HAP-1 (cell line): ENCODE data around the gene TPSD1.
"Not testable (repeated sequence)": the region's sequence is repeated elsewhere in the genome, so short reads cannot be mapped to it uniquely, and the experiment has no call there.

ENCODE experiments used
- DNase-seq, 2 experiments: peaks; one replicate each; pipeline ENCODE4 v3.0.0-alpha.2; 2016 to 2020; ENCODE audit warnings: low spot score in 2 of 2
- H3K27me3 ChIP-seq: fragments of 250-450 bp; sonication (Bioruptor Pico); 2 replicates; pipeline ENCODE4 v1.5.1; 2020; ENCODE audit warnings: low read depth, mild to moderate bottlenecking, moderate library complexity
- H3K36me3 ChIP-seq: fragments of 250-450 bp; sonication (Bioruptor Pico); replicated peaks from 2 replicates; pipeline ENCODE4 v1.5.1; 2020; ENCODE audit warnings: mild to moderate bottlenecking
- H3K4me1 ChIP-seq: fragments of 250-450 bp; sonication (Bioruptor Pico); 2 replicates; pipeline ENCODE4 v1.5.1; 2020; ENCODE audit warnings: mild to moderate bottlenecking
- H3K4me3 ChIP-seq: fragments of 250-450 bp; sonication (Bioruptor Pico); 2 replicates; pipeline ENCODE4 v1.5.1; 2020; ENCODE audit warnings: mild to moderate bottlenecking, moderate library complexity
- H3K9me3 ChIP-seq: fragments of 250-450 bp; sonication (Bioruptor Pico); 2 replicates; pipeline ENCODE4 v1.5.1; 2020; ENCODE audit warnings: mild to moderate bottlenecking, moderate library complexity
- in situ Hi-C: fragments of 300-500 bp; cut with MboI; formaldehyde crosslinking; loops from 3 replicates; pipeline ENCODE4 v1.14.3; 2020; ENCODE audit warnings: low sequenced_read_pairs, inconsistent platforms, mixed read lengths

Gene TPSD1

GRCh38 chr16:1255276-1256122, at the start of gene TPSD1:
TPSD1 (plus strand) TSS chr16:1256069; CDS start chr16:1256281, 212 bp downstream.
- DNase-seq, H3K4me3 ChIP-seq, H3K9me3 ChIP-seq, in situ Hi-C loops, H3K4me1 ChIP-seq, H3K36me3 ChIP-seq: not testable (repeated sequence)
- peaks cover 16% of the 10 kb centered on the region for H3K27me3 ChIP-seq

GRCh38 chr16:1206326-1206725, 49.5 kb upstream of the TPSD1 start:
- Histone ChIP-seq H3K4me3 (no peak overlapping the region), H3K9me3 (no peaks in the 10 kb centered on the region), H3K27me3 (no peaks in the 10 kb centered on the region), H3K36me3 (no peaks in the 10 kb centered on the region), H3K4me1 (no peaks in the 10 kb centered on the region)
- in situ Hi-C loops: no loop called here
- DNase-seq: no peak

DNA sequence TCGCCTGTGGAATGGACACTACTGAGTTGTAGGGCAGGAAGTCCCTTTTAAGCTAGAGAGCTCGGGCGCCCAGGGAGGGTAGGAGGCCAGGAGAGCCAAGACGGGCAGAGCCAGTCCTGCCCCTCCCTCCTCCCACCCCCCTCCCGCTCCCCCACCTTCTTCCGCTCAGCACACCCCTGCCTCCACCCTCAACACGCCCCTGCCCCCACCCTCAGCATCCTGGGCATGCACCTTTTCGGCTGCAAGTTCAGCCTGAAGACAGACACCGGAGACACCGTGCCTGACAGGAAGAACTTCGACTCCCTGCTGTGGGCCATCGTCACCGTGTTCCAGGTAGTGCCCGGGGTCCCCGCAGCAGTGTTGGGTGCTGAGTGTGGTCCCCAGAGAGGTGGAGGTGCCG, 49.1 kb upstream of the TPSD1 start:
- in situ Hi-C loops: no loop called here
- H3K36me3 ChIP-seq: no peaks in the 10 kb centered on the region
- H3K4me1 ChIP-seq: no peaks in the 10 kb centered on the region
- no peaks in the 10 kb centered on the region for H3K9me3 ChIP-seq
- H3K4me3 ChIP-seq: no peak overlapping the region
- DNase-seq: no peak
- H3K27me3 ChIP-seq: no peaks in the 10 kb centered on the region

DNA sequence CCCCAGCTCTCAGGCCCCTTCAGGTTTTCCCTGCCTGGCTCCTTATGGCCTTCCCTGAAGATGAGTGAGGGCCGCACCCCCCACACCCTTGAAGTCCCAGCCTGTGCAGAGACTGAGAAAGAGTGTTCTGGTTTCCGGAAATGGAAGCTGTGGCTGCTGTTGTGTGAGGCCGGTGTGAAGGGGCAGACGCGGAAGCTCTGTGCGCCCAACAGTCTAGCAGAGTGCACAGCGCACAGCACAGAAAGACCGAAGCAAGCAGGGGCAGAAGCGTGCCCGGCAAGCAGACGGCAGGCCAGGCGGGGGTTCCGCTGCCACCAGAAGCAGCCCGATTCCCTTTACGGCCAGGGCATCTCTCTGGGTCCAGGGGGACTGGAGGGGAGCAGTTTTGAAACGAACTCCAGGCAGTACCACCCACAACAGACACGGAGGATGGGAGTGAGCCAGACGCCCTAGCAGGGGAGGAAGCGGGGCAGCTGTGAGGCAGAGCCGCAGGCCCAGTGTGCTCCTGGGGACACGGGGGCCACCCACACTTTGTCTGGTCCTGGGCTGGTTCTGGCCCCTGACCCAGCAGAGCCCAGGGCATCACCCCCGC, 47.5 kb upstream of the TPSD1 start:
- Histone ChIP-seq H3K4me3 (no peak overlapping the region), H3K36me3 (no peaks in the 10 kb centered on the region), H3K4me1 (no peaks in the 10 kb centered on the region), H3K27me3 (no peaks in the 10 kb centered on the region), H3K9me3 (no peaks in the 10 kb centered on the region)
- in situ Hi-C loops: no loop called here
- DNase-seq: no peak

GRCh38 chr16:1209081-1209480, 46.8 kb upstream of the TPSD1 start:
- DNase-seq: no peak
- Histone ChIP-seq H3K27me3 (no peaks in the 10 kb centered on the region), H3K4me3 (no peak overlapping the region), H3K9me3 (no peaks in the 10 kb centered on the region), H3K36me3 (no peaks in the 10 kb centered on the region), H3K4me1 (no peaks in the 10 kb centered on the region)
- in situ Hi-C loops: no loop called here

DNA sequence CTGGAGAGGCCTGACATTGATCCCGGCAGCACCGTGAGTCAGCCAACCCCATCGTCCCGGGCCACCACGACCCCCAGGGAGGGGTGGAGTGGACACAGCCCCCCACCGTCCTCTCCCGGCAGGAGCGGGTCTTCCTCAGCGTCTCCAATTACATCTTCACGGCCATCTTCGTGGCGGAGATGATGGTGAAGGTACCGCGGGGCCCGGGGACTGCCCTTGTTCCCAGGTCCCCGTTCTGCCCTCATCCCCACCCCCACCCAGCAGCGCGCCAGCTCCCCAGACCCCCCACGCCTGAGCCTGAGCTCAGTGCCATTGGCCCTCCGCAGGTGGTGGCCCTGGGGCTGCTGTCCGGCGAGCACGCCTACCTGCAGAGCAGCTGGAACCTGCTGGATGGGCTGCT, 45.4 kb upstream of the TPSD1 start:
- Histone ChIP-seq H3K4me1 (no peaks in the 10 kb centered on the region), H3K27me3 (no peaks in the 10 kb centered on the region), H3K36me3 (no peaks in the 10 kb centered on the region), H3K4me3 (no peak overlapping the region), H3K9me3 (no peaks in the 10 kb centered on the region)
- DNase-seq: no peak
- in situ Hi-C loops: no loop called here

- Histone ChIP-seq H3K4me3 (no peak overlapping the region), H3K27me3 (no peaks in the 10 kb centered on the region), H3K9me3 (no peaks in the 10 kb centered on the region), H3K4me1 (no peaks in the 10 kb centered on the region), H3K36me3 (no peaks in the 10 kb centered on the region)
- in situ Hi-C loops: no loop called here
- DNase-seq: no peak
Observed at GRCh38 chr16:1211451-1212268, 44.2 kb upstream of the TPSD1 start.

- H3K36me3 ChIP-seq: no peaks in the 10 kb centered on the region
- H3K4me1 ChIP-seq: no peaks in the 10 kb centered on the region
- no peaks in the 10 kb centered on the region for H3K27me3 ChIP-seq
- H3K9me3 ChIP-seq: no peaks in the 10 kb centered on the region
- H3K4me3 ChIP-seq: no peak overlapping the region
- no peak for DNase-seq
- in situ Hi-C loops: no loop called here
Observed at GRCh38 chr16:1212616-1213194, 43.2 kb upstream of the TPSD1 start.

- no peaks in the 10 kb centered on the region for H3K36me3 ChIP-seq
- in situ Hi-C loops: no loop called here
- no peaks in the 10 kb centered on the region for H3K4me1 ChIP-seq
- H3K27me3 ChIP-seq: no peaks in the 10 kb centered on the region
- no peak for DNase-seq
- H3K4me3 ChIP-seq: no peak overlapping the region
- no peaks in the 10 kb centered on the region for H3K9me3 ChIP-seq
Observed at GRCh38 chr16:1213231-1213630, 42.6 kb upstream of the TPSD1 start.

DNA sequence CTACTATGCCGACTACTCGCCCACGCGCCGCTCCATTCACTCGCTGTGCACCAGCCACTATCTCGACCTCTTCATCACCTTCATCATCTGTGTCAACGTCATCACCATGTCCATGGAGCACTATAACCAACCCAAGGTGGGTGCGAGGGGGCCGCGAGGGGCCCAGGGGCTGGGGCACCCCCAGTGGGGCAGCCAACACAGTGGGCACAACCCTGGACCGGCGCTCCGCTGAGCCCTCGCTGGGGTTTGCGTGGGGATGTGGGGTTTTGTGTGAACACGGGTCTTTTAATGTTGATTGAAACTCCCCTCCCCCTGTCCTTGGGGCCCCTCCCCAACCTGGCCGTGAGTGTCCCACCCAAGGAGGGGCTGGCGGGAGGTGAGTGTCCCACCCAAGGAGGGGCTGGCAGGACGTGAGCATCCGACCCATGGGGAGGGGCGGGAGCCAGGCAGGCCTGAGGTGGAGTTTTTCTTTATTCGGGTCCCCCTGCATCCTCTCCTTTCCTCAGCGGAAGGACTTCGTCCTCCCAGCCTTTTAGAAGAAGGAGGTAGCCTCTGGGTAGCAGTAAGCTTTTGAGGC, 42.0 kb upstream of the TPSD1 start:
- no peaks in the 10 kb centered on the region for H3K9me3 ChIP-seq
- DNase-seq: no peak
- no peaks in the 10 kb centered on the region for H3K27me3 ChIP-seq
- in situ Hi-C loops: no loop called here
- H3K4me3 ChIP-seq: no peak overlapping the region
- H3K36me3 ChIP-seq: no peaks in the 10 kb centered on the region
- no peaks in the 10 kb centered on the region for H3K4me1 ChIP-seq

- no peak overlapping the region for H3K4me3 ChIP-seq
- H3K36me3 ChIP-seq: no peaks in the 10 kb centered on the region
- H3K27me3 ChIP-seq: no peaks in the 10 kb centered on the region
- DNase-seq: no peak
- H3K9me3 ChIP-seq: no peaks in the 10 kb centered on the region
- in situ Hi-C loops: no loop called here
- H3K4me1 ChIP-seq: no peaks in the 10 kb centered on the region
Observed at GRCh38 chr16:1214719-1215118, 41.1 kb upstream of the TPSD1 start.

DNA sequence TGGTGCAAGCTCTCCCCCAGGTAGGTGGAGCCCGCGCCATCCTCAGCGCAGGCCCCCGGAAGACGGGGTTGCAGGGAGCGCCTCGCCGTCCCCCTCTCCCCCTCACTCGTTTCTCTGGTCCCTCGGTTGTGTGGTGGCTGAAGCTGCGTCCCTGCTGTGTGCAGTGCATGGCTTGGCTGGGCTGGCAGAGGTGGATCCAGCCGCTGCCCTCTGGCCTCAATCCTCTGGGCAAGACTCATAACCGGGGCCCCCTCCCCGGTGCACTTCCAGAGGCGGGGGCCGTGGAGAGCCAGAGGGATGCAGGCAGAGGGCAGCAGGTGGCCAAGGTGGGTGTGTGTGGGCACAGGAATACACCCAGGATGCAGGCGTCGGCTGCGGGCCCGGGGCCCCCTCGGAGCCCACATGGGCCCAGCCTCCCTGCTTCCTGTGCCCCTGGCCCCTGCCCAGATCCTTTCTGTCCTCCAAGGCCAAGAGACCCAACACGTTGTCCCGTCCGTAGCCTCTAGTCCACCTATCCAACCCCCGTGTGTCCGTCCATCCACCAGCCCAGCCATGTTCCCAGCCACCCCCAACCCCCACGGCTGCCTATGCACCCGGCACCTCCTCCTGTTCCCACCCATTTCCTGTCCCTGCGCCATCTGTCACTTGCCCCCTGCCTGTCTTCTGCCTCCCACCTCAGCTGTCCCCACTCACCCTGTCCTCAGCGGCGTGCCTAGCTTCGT, 40.1 kb upstream of the TPSD1 start:
- DNase-seq: no peak
- Histone ChIP-seq H3K36me3 (no peaks in the 10 kb centered on the region), H3K27me3 (no peaks in the 10 kb centered on the region), H3K4me3 (no peak overlapping the region), H3K4me1 (no peaks in the 10 kb centered on the region), H3K9me3 (no peaks in the 10 kb centered on the region)
- in situ Hi-C loops: no loop called here

DNA sequence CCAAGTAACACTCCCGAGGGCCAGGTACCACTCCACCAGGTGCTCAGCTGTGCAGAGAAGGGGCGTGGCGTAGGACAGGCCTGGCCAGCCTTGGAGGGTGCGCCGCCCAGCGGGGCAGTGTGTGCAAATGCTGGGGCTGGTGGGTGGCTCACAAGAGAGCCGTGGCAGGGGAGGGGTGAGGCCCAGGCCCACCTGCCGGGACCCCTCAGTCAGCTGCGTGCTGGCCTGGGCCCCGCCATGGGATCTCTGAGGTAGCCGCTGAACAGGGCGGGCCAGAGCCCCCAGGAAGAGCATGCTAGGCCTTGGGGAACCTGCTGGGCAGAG, 39.6 kb upstream of the TPSD1 start:
- no peak for DNase-seq
- H3K9me3 ChIP-seq: no peaks in the 10 kb centered on the region
- in situ Hi-C loops: no loop called here
- H3K4me1 ChIP-seq: no peaks in the 10 kb centered on the region
- no peaks in the 10 kb centered on the region for H3K27me3 ChIP-seq
- H3K4me3 ChIP-seq: no peak overlapping the region
- H3K36me3 ChIP-seq: no peaks in the 10 kb centered on the region
